Natural killer cell (primary cell): ENCODE data around the gene CCDC69. TPM values are rescaled to one million over a fixed set of nuclear protein-coding genes. Genes with fewer than 3 reads are reported as not detected.
A peak's percentile ranks its signal among the peaks of the same experiment; 100 is the strongest.

Experiments used
- ATAC-seq, 3 donors: fragments of 150-1000 bp in 2 of 3; fragments of 200-7000 bp in 1 of 3; cut with Tn5 transposase; 1 replicate in 1 of 3; 2 replicates in 2 of 3; pipeline ENCODE4 v1.10.0; 2021; ENCODE audit warnings: mild to moderate bottlenecking in 2 of 3, moderate library complexity in 2 of 3
- DNase-seq, 2 donors: peaks; one replicate each; pipeline versions ENCODE4 v3.0.0 to v3.0.0-alpha.2; 2013 to 2021; ENCODE audit warnings: mixed read lengths in 1 of 2
- H3K27ac ChIP-seq: one replicate; pipeline ENCODE4 v1.5.1; 2013; ENCODE audit warnings: mild to moderate bottlenecking, low read length
- H3K27me3 ChIP-seq: one replicate; pipeline ENCODE4 v1.6.1; 2013; ENCODE audit warnings: low read length; ENCODE audit not compliant: control insufficient read depth, insufficient read depth
- H3K36me3 ChIP-seq: one replicate; pipeline ENCODE4 v1.6.1; 2013; ENCODE audit warnings: low read length; ENCODE audit not compliant: control insufficient read depth, insufficient read depth
- H3K4me1 ChIP-seq: one replicate; pipeline ENCODE4 v1.6.1; 2013; ENCODE audit warnings: low read length; ENCODE audit not compliant: control insufficient read depth, insufficient read depth
- H3K4me3 ChIP-seq: one replicate; pipeline ENCODE4 v1.5.1; 2013; ENCODE audit warnings: low read length
- H3K9me3 ChIP-seq: one replicate; pipeline ENCODE4 v1.6.1; 2013; ENCODE audit warnings: low read length; ENCODE audit not compliant: control insufficient read depth, insufficient read depth
- H3K27ac Mint-ChIP-seq, 2 donors: one replicate each; pipeline ENCODE4 v1.8.0; 2022; ENCODE audit warnings: mild to moderate bottlenecking in 2 of 2, mixed read lengths in 2 of 2, moderate library complexity in 1 of 2
- H3K27me3 Mint-ChIP-seq, 2 donors: one replicate each; pipeline ENCODE4 v1.8.0; 2022; ENCODE audit warnings: low read depth in 2 of 2, mixed read lengths in 2 of 2
- H3K36me3 Mint-ChIP-seq: one replicate; pipeline ENCODE4 v1.8.0; 2022; ENCODE audit warnings: mixed read lengths
- H3K4me1 Mint-ChIP-seq, 2 donors: one replicate each; pipeline ENCODE4 v1.8.0; 2022; ENCODE audit warnings: mixed read lengths in 2 of 2
- H3K4me3 Mint-ChIP-seq: one replicate; pipeline ENCODE4 v1.8.0; 2022; ENCODE audit warnings: mild to moderate bottlenecking, moderate library complexity, mixed read lengths
- H3K9me3 Mint-ChIP-seq, 2 donors: one replicate each; pipeline ENCODE4 v1.8.0; 2022; ENCODE audit warnings: mixed read lengths in 2 of 2
- WGBS: methylation state at CpG from one replicate; pipeline ENCODE4 v1.1.7; 2013; ENCODE audit warnings: missing lambda C conversion rate; ENCODE audit not compliant: insufficient coverage; 5-methylcytosine and 5-hydroxymethylcytosine counted together
- intact Hi-C: fragments of 100-400 bp; cut with micrococcal nuclease; formaldehyde crosslinking; loops from one replicate; pipeline ENCODE4 v1.14.2; 2022
- total RNA-seq, 4 donors: library from RNA; stranded (reverse); fragments of 120-200 nt in 1 of 4; gene quantifications; one replicate each; pipeline versions ENCODE4 v1.2.3 to v1.2.4, GENCODE V29; 2013 to 2022
- TF ChIP-seq, protein P1 (sequence below): fragments of 200-600 bp; IDR thresholded peaks from one replicate; pipeline ENCODE4 v1.8.0; 2022; ENCODE audit warnings: antibody characterized with exemption

The CCDC69 gene
- total RNA-seq, 3 donors from 2014 or later (not counting 1 experiment from before 2014, with no cell fraction given), result 181 to 227 (median 204) TPM

DNA sequence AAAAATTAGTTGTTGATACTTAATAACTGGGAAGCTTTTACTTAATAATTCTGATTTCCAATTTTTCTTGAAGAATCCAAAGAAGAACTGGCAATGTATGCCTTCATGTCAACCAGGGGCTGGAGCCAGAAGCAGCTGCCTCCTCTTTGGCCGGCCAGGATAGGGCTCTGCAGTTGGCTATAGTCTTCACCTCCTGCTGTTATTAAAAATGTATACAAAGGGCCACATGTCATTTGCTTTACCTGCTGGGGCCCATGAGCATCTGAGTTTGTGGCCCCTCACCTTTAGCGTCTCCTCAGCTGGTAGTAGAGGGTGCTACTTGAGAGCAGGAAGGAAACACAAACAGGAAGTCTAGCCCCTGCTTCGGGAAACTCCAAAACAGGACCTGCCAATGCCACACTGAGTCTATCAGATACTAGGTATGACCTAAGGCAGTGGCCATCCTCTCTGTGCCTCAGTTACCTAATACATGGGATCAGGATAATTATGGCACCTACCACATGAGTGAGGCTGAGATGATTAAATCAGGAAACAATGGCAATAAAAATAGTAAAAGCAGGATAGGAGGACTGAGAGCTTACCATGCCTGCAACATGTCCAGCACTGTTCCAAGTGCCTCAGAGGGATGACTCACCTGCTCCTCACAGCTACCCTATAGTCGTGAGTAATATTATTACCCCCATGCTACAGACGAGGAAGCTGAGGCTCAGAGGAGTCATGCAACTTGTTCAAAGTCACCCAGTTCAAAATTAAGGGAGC lies 21.3 kb downstream of the CCDC69 start:
- no peaks in the 10 kb centered on the region for H3K9me3 ChIP-seq
- H3K36me3 ChIP-seq, result peaks cover 54% of the 10 kb centered on the region
- TF ChIP-seq, protein P1, sequence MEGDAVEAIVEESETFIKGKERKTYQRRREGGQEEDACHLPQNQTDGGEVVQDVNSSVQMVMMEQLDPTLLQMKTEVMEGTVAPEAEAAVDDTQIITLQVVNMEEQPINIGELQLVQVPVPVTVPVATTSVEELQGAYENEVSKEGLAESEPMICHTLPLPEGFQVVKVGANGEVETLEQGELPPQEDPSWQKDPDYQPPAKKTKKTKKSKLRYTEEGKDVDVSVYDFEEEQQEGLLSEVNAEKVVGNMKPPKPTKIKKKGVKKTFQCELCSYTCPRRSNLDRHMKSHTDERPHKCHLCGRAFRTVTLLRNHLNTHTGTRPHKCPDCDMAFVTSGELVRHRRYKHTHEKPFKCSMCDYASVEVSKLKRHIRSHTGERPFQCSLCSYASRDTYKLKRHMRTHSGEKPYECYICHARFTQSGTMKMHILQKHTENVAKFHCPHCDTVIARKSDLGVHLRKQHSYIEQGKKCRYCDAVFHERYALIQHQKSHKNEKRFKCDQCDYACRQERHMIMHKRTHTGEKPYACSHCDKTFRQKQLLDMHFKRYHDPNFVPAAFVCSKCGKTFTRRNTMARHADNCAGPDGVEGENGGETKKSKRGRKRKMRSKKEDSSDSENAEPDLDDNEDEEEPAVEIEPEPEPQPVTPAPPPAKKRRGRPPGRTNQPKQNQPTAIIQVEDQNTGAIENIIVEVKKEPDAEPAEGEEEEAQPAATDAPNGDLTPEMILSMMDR, result no peak
- no peaks in the 10 kb centered on the region for H3K27me3 Mint-ChIP-seq
- H3K4me1 Mint-ChIP-seq, result peaks cover 31 to 33% of the 10 kb centered on the region in 2 donors
- H3K9me3 Mint-ChIP-seq, result no peaks in the 10 kb centered on the region
- H3K36me3 Mint-ChIP-seq, result peaks cover 16% of the 10 kb centered on the region
- DNase-seq (peak in 1 of 2 donors; percentile 74), ATAC-seq (peak; percentile 88 to 94 (median 92))
- peak overlapping the region; percentile 80 to 84 for H3K27ac Mint-ChIP-seq
- intact Hi-C loops, result no loop called here
- peak overlapping the region; percentile 50 for H3K27ac ChIP-seq
- no peak overlapping the region for H3K4me3 ChIP-seq
- WGBS, result 29% methylated on average over 5 of the region's 5 CpGs
- peaks cover 23% of the 10 kb centered on the region for H3K4me1 ChIP-seq
- H3K4me3 Mint-ChIP-seq, result no peak overlapping the region
- no peaks in the 10 kb centered on the region for H3K27me3 ChIP-seq

DNA sequence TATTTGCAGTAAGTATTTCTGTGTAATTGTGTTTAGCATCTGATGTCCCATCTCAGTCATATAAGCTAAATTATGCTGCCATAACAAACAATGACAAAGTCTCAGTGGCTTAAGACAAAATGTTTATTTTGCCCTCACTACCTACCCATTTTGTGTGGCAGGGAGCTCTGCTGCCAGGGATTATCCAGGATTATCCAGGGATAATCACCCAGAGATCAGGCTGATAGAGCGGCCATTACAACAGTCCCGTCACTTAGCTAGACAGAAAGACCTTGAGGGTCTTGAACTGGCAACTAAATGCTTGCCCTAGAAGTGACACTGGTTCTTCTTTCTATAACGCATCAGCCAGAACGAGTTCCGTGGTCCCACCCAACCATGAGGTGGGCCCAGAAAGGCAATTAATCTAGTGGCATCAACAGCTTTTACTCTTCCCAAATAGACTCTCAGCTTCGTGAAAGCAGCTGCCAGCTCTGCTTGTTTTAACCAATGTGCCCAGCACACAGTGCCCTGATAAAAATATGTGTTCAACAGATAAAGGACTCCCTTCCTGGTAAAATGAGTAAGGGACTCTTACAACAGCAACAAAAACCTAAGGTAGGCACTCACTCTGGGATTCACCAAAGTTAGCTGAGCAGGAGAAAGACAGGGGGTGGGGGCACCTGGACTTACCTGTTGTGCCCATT lies 22.8 kb downstream of the CCDC69 start:
- intact Hi-C loops, result no loop called here
- Mint-ChIP-seq H3K4me1 (peaks cover 37 to 44% of the 10 kb centered on the region in 2 donors), H3K27ac (peak overlapping the region; percentile 60 to 84), H3K36me3 (peaks cover 22% of the 10 kb centered on the region), H3K27me3 (no peaks in the 10 kb centered on the region), H3K4me3 (no peak overlapping the region), H3K9me3 (no peaks in the 10 kb centered on the region)
- Histone ChIP-seq H3K27me3 (no peaks in the 10 kb centered on the region), H3K9me3 (no peaks in the 10 kb centered on the region), H3K36me3 (peaks cover 57% of the 10 kb centered on the region), H3K4me3 (no peak overlapping the region), H3K4me1 (peaks cover 20% of the 10 kb centered on the region), H3K27ac (no peak overlapping the region)
- ATAC-seq (no peak), DNase-seq (no peak)
- 96% methylated on average over 6 of the region's 6 CpGs for WGBS
- TF ChIP-seq, protein P1, result no peak

DNA sequence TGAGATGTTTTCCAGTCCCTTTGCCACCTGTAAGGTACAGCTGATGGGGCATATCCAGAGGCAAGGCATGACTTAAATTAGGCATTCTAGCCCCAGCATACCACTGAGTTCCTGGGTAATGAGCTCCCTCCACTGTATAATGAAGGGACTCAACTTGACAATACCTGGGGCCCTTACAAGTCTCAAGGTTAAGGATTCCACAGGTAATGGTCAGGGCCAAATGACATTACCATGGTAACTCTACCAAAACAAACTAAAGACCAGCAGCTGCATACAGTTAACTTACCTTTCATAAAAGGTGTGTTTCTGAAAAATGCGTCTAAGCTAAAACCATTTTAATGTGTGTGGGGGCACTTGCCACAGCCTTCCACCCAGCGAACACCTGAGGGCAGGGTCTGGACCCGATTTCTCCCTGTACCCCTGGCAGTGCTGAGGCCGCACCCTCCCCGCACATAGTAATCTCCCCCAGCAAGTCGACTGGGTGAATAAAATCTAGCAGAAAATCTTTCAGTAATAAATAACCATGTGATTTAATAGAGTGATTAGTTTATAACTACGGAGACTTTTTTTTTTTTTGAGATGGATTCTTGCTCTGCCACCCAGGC lies 24.2 kb downstream of the CCDC69 start:
- TF ChIP-seq, protein P1, result no peak
- no peak for DNase-seq
- intact Hi-C loops, result no loop called here
- no peak overlapping the region for H3K4me3 ChIP-seq
- ATAC-seq, result no peak
- Mint-ChIP-seq H3K27me3 (no peaks in the 10 kb centered on the region), H3K4me3 (no peak overlapping the region), H3K4me1 (peaks cover 40 to 47% of the 10 kb centered on the region in 2 donors), H3K9me3 (no peaks in the 10 kb centered on the region), H3K36me3 (peaks cover 16% of the 10 kb centered on the region), H3K27ac (peak overlapping the region; percentile 81 to 91)
- peaks cover 29% of the 10 kb centered on the region for H3K4me1 ChIP-seq
- 98% methylated on average over 7 of the region's 7 CpGs for WGBS
- peaks cover 54% of the 10 kb centered on the region for H3K36me3 ChIP-seq
- H3K27me3 ChIP-seq, result no peaks in the 10 kb centered on the region
- no peak overlapping the region for H3K27ac ChIP-seq
- no peaks in the 10 kb centered on the region for H3K9me3 ChIP-seq
